GM12875 (cell line): Measurements from ENCODE around the gene TCTN2.

Experiments used
- H3K4me3 ChIP-seq: one replicate; pipeline ENCODE4 v1.5.1; 2011; ENCODE audit warnings: low read depth, low read length, control low read depth
- TF ChIP-seq, protein P1 (sequence below): IDR thresholded peaks from 2 replicates; pipeline ENCODE4 v1.5.1; 2011; ENCODE audit warnings: low read depth, mild to moderate bottlenecking, control low read depth, inconsistent platforms, low read length, moderate library complexity, borderline replicate concordance; ENCODE audit not compliant: insufficient read depth

TCTN2 gene

DNA sequence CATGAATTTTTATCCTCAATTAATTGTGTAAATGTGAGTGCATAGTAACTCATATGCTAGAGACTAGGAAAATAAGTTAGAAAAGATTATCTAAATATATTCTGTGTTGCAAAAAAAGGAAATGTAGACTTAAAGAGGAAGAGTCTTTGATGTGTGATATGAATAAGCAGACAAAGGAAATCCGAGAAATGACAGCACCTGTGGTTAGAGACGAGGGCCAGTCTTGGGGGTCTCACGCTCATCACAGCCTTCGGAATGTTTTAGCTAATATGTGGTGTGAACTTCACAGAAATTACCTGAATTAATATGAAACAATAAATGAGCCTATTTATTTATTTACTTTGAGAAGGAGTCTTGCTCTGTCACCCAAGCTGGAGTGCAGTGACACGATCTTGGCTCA, 52.9 kb downstream of the TCTN2 start:
- H3K4me3 ChIP-seq: no peak overlapping the region
- TF ChIP-seq, protein P1, sequence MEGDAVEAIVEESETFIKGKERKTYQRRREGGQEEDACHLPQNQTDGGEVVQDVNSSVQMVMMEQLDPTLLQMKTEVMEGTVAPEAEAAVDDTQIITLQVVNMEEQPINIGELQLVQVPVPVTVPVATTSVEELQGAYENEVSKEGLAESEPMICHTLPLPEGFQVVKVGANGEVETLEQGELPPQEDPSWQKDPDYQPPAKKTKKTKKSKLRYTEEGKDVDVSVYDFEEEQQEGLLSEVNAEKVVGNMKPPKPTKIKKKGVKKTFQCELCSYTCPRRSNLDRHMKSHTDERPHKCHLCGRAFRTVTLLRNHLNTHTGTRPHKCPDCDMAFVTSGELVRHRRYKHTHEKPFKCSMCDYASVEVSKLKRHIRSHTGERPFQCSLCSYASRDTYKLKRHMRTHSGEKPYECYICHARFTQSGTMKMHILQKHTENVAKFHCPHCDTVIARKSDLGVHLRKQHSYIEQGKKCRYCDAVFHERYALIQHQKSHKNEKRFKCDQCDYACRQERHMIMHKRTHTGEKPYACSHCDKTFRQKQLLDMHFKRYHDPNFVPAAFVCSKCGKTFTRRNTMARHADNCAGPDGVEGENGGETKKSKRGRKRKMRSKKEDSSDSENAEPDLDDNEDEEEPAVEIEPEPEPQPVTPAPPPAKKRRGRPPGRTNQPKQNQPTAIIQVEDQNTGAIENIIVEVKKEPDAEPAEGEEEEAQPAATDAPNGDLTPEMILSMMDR: no peak

DNA sequence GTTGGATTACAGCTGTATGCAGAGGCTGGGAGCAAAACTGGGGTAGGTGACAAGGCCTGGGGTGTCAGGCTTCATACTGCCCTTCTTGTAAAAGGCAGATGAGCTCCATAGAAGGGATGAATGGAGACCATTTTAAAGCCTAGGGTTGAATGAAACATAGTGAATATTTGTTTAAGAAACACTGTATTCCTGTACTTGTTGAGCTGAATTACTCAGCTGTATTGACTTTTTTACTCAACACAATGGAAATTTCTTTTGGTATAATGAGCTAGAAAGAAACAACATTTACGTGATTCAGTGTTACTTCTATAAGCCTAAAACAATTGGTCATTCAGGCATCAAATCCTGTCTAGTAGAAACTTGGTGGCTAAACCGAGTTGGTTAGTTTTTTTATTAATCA, 55.3 kb downstream of the TCTN2 start:
- no peak overlapping the region for H3K4me3 ChIP-seq

DNA sequence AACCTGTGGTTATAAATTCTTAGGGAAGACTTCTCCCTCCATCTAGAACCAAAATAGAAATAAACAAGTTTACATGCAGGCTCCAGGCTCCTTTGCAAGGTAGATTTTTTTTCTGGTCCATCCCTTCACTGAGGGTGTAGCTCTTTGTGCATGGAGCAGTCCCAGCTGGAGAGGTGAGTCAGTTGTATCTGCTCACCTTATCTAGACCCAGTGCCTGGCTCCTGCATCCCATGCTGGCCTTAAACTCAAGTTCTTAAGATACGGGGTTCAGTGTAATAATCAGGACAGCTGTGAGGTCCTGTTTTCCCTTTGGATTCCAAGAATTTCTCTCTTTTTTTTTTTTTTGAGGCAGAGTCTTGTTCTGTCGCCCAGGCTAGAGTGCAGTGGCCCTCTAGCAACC, 56.0 kb downstream of the TCTN2 start:
- TF ChIP-seq, protein P1: no peak
- H3K4me3 ChIP-seq: no peak overlapping the region

More for the DNA sequence above, 55.3 kb downstream of the TCTN2 start:
- TF ChIP-seq, protein P1: no peak

DNA sequence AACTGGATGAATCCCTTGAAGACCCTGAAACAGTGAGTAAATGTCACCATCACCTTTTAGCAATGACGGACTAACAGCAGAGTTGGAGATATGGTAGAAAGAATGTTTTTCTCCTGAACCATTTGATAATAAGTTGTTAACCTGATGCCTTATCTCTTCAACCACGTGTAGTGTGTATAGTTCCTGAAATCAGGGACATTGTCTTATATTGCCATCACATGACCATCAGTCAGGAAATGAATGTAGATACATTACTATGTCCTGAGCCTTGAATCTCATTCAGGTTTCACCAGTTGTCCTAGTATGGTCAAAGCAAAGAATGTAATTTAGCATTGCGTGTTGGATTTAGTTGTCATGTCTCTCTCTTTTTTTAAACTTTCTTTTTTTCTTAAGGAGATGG, 57.0 kb downstream of the TCTN2 start:
- TF ChIP-seq, protein P1: no peak
- no peak overlapping the region for H3K4me3 ChIP-seq

DNA sequence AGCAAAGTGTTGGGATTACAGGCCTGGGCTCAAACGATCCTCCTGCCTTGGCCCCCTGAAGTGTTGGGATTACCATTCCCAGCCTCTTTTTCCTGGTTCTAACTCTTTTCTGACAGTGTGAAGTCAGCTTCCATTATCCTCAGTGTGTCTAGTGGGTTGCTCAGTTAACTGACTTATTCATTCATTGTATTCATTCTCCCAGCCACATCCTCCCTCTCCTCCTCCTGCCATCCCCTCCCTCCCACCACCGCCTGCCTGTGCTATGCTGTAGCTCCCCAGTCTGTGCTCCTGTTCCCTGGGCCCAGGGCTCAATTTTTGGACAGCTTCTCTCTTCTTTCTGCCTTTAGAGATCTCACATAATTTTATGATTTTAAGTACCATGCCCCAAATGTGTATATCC, 60.7 kb downstream of the TCTN2 start:
- TF ChIP-seq, protein P1: no peak
- H3K4me3 ChIP-seq: no peak overlapping the region

DNA sequence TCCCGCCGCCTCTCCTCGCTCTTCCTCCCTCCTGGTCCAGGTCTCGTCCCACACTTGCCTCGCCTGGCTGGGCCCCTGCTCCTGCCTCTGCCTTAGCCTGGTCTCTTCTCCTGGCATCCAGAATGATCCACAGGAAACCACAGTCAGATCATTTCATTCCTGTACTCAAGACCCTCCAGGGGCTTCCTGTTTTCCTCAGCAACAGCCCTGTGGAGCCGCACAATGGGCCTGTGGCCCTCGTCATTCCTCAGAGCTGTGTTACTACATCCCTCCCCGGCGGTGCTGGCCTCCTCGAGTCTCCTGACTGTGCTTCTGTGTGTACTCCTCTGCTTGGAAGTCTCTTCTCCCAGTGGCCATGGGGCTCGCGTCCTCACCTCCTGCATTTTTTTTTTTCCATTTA, 61.3 kb downstream of the TCTN2 start:
- TF ChIP-seq, protein P1: no peak
- no peak overlapping the region for H3K4me3 ChIP-seq

DNA sequence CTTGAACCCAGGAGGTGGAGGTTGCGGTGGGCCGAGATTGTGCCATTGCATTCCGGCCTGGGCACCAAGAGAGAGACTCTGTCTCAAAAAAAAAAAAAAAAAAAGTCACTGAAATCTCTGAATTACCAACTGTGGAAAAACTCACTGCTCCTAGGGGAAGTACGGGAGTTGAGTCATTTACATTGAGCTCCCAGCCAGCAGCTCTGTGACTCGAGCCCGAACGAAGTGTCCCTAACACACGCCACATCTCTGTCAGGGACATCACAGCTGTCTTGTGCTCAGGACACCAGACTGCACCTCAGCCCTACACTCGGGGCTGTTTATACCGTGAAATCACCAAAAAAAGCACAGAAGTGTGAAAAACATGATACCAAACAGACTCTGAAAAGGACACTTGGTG, 62.3 kb downstream of the TCTN2 start:
- TF ChIP-seq, protein P1: no peak

More for the DNA sequence above, 62.3 kb downstream of the TCTN2 start:
- H3K4me3 ChIP-seq: no peak overlapping the region
